Thyroid gland (tissue), 4 donors: Measurements from ENCODE around the gene TRAM2. TPM values are rescaled to one million over a fixed set of nuclear protein-coding genes. Genes with fewer than 3 reads are reported as not detected.

Experiments
- DNase-seq, 2 donors: peaks; one replicate each; pipeline ENCODE4 v3.0.0-alpha.2; 2019
- H3K27ac ChIP-seq, 3 donors: fragments of 200-600 bp; sonication (generic); 1 replicate in 2 of 3; 2 replicates in 1 of 3; pipeline ENCODE4 v1.5.1; 2016 to 2019; ENCODE audit warnings: mild to moderate bottlenecking in 1 of 3, moderate library complexity in 1 of 3
- H3K27me3 ChIP-seq: fragments of 200-600 bp; sonication (generic); one replicate; pipeline ENCODE4 v1.5.1; 2019
- H3K36me3 ChIP-seq, 2 donors: fragments of 200-600 bp; sonication (generic); one replicate each; pipeline ENCODE4 v1.5.1; 2016 to 2019
- H3K4me1 ChIP-seq, 2 donors: fragments of 200-600 bp; sonication (generic); one replicate each; pipeline ENCODE4 v1.5.1; 2017 to 2019
- H3K4me3 ChIP-seq, 3 donors: fragments of 200-600 bp; sonication (generic); replicated peaks in 1 of 3; 1 replicate in 2 of 3; 2 replicates in 1 of 3; pipeline ENCODE4 v1.5.1; 2016; ENCODE audit warnings: mild to moderate bottlenecking in 1 of 3
- H3K9me3 ChIP-seq: fragments of 200-600 bp; sonication (generic); one replicate; pipeline ENCODE4 v1.5.1; 2017
- CTCF ChIP-seq, 6 experiments: fragments of 200-600 bp in 3 of 6; fragments of 450-650 bp in 3 of 6; sonication (generic) in 3 of 6; IDR thresholded peaks; one replicate each; pipeline ENCODE4 v1.5.1; 2016 to 2019; ENCODE audit warnings: antibody characterized with exemption in 6 of 6, mild to moderate bottlenecking in 2 of 6, inconsistent platforms in 1 of 6, moderate library complexity in 1 of 6
- POLR2A ChIP-seq, 2 donors: fragments of 450-650 bp; IDR thresholded peaks; one replicate each; pipeline ENCODE4 v1.6.1; 2017; ENCODE audit warnings: antibody characterized with exemption in 2 of 2, mild to moderate bottlenecking in 2 of 2, moderate library complexity in 1 of 2
- WGBS, 2 donors: methylation state at CpG; one replicate each; pipeline ENCODE4 v1.1.5; 2017; 5-methylcytosine and 5-hydroxymethylcytosine counted together
- intact Hi-C: fragments of 100-400 bp; cut with DNase I; formaldehyde crosslinking; loops from one replicate; pipeline ENCODE4 v1.15.1; 2023
- total RNA-seq, 4 donors: library from RNA; depleted of rRNA; stranded (reverse); fragments of >200 nt; gene quantifications; one replicate each; pipeline ENCODE4 v1.2.3, GENCODE V29; 2016

TRAM2 gene
- total RNA-seq, 4 donors from 2014 or later, result 16.5 to 21.8 (median 19.7) TPM

GRCh38 chr6:52546678-52547077, 30.2 kb downstream of the TRAM2 start:
- Histone ChIP-seq H3K36me3 (no peaks in the 10 kb centered on the region), H3K9me3 (no peaks in the 10 kb centered on the region), H3K4me3 (no peak overlapping the region), H3K4me1 (peaks cover 29 to 38% of the 10 kb centered on the region in 2 donors), H3K27me3 (no peaks in the 10 kb centered on the region), H3K27ac (no peak overlapping the region)
- peak; percentile 51 to 54 for DNase-seq
- TF ChIP-seq POLR2A (IDR thresholded peaks at IDR 0.05) (no peak), CTCF (IDR thresholded peaks at IDR 0.05) (no peak)
- intact Hi-C loops, result no loop called here
- 45 to 61% methylated on average over 3 of the region's 3 CpGs for WGBS, 2 donors

GRCh38 chr6:52546192-52546591, 30.7 kb downstream of the TRAM2 start:
- no peak overlapping the region for H3K27ac ChIP-seq
- 100% methylated on average over 1 of the region's 1 CpG for WGBS, 2 donors
- H3K27me3 ChIP-seq, result no peaks in the 10 kb centered on the region
- DNase-seq, result no peak
- TF ChIP-seq CTCF (IDR thresholded peaks at IDR 0.05), result no peak
- no peaks in the 10 kb centered on the region for H3K36me3 ChIP-seq
- no peak overlapping the region for H3K4me3 ChIP-seq
- no peaks in the 10 kb centered on the region for H3K9me3 ChIP-seq
- intact Hi-C loops, result no loop called here
- H3K4me1 ChIP-seq, result peaks cover 24 to 33% of the 10 kb centered on the region in 2 donors

GRCh38 chr6:52545406-52546119, 31.3 kb downstream of the TRAM2 start:
- WGBS, 2 donors, result 91 to 94% methylated on average over 6 of the region's 6 CpGs
- Histone ChIP-seq H3K27ac (no peak overlapping the region), H3K4me3 (no peak overlapping the region), H3K9me3 (no peaks in the 10 kb centered on the region), H3K36me3 (no peaks in the 10 kb centered on the region), H3K4me1 (peaks cover 18 to 27% of the 10 kb centered on the region in 2 donors), H3K27me3 (no peaks in the 10 kb centered on the region)
- intact Hi-C loops, result no loop called here
- TF ChIP-seq POLR2A (IDR thresholded peaks at IDR 0.05), result no peak
- no peak for TF ChIP-seq CTCF (IDR thresholded peaks at IDR 0.05)
- no peak for DNase-seq

GRCh38 chr6:52544602-52545405, 32.1 kb downstream of the TRAM2 start:
- 78 to 86% methylated on average over 9 of the region's 9 CpGs for WGBS, 2 donors

More at GRCh38 chr6:52544602-52545405, 32.1 kb downstream of the TRAM2 start:
- DNase-seq, result no peak
- Histone ChIP-seq H3K36me3 (no peaks in the 10 kb centered on the region), H3K27ac (no peak overlapping the region), H3K9me3 (no peaks in the 10 kb centered on the region), H3K4me1 (peaks cover 17 to 19% of the 10 kb centered on the region in 2 donors), H3K4me3 (no peak overlapping the region), H3K27me3 (no peaks in the 10 kb centered on the region)
- intact Hi-C loops, result no loop called here
- TF ChIP-seq POLR2A (IDR thresholded peaks at IDR 0.05), result no peak
- no peak for TF ChIP-seq CTCF (IDR thresholded peaks at IDR 0.05)
